Esophagus squamous epithelium (tissue), 5 donors: ENCODE results near the gene AQP6. TPM values are rescaled to one million over a fixed set of nuclear protein-coding genes. Genes with fewer than 3 reads are reported as not detected.

Source experiments
- DNase-seq: peaks from one replicate; lab custom pipeline; 2025; lab: John Stamatoyannopoulos, UW
- H3K27ac ChIP-seq, 4 donors: fragments of 200-600 bp; sonication (generic); one replicate each; pipeline ENCODE4 v1.5.1; 2016 to 2019; ENCODE audit warnings: mild to moderate bottlenecking in 1 of 4
- H3K27me3 ChIP-seq, 4 donors: fragments of 200-600 bp; sonication (generic); 1 replicate in 3 of 4; 2 replicates in 1 of 4; pipeline versions ENCODE4 v1.5.1 to v1.6.0; 2017 to 2021; ENCODE audit warnings: antibody characterized with exemption in 1 of 4
- H3K36me3 ChIP-seq, 3 donors: fragments of 200-600 bp; sonication (generic); one replicate each; pipeline ENCODE4 v1.5.1; 2016 to 2019
- H3K4me1 ChIP-seq, 3 donors: fragments of 200-600 bp; sonication (generic); one replicate each; pipeline ENCODE4 v1.5.1; 2017 to 2019
- H3K4me3 ChIP-seq, 4 donors: fragments of 200-600 bp; sonication (generic); 1 replicate in 3 of 4; 2 replicates in 1 of 4; pipeline ENCODE4 v1.5.1; 2016 to 2019; ENCODE audit warnings: mild to moderate bottlenecking in 2 of 4, moderate library complexity in 1 of 4
- H3K9me3 ChIP-seq, 3 donors: fragments of 200-600 bp; sonication (generic); one replicate each; pipeline ENCODE4 v1.5.1; 2016 to 2019
- CTCF ChIP-seq, 6 experiments: fragments of 450-650 bp in 4 of 6; fragments of 200-600 bp in 2 of 6; sonication (generic) in 2 of 6; IDR thresholded peaks; one replicate each; pipeline ENCODE4 v1.5.1; 2016 to 2019; ENCODE audit warnings: antibody characterized with exemption in 6 of 6, mild to moderate bottlenecking in 4 of 6, moderate library complexity in 4 of 6
- POLR2A ChIP-seq, 4 donors: fragments of 450-650 bp; IDR thresholded peaks; one replicate each; pipeline ENCODE4 v1.6.1; 2017; ENCODE audit warnings: antibody characterized with exemption in 4 of 4, mild to moderate bottlenecking in 4 of 4, moderate library complexity in 3 of 4
- WGBS, 2 donors: methylation state at CpG; one replicate each; pipeline ENCODE4 v1.1.5; 2018; 5-methylcytosine and 5-hydroxymethylcytosine counted together
- intact Hi-C: fragments of 100-400 bp; cut with DNase I; formaldehyde crosslinking; loops from one replicate; pipeline ENCODE4 v1.15.0; 2022
- total RNA-seq, 4 donors: library from RNA; depleted of rRNA; stranded (reverse); fragments of >200 nt; gene quantifications; one replicate each; pipeline ENCODE4 v1.1.0, GENCODE V29; 2016
- donor health status: DM: yes; HTN: yes; CAD: no.

Gene AQP6
- total RNA-seq, 4 donors from 2014 or later: not detected

GRCh38 chr12:49925433-49926204, 47.1 kb upstream of the AQP6 start:
- H3K9me3 ChIP-seq: no peaks in the 10 kb centered on the region
- 91 to 93% methylated on average over 9 to 10 of the region's 11 CpGs for WGBS, 2 donors
- no peaks in the 10 kb centered on the region for H3K36me3 ChIP-seq
- no peak for DNase-seq
- H3K27me3 ChIP-seq: no peaks in the 10 kb centered on the region
- no peak overlapping the region for H3K4me3 ChIP-seq
- intact Hi-C loops: no loop called here
- TF ChIP-seq POLR2A (IDR thresholded peaks at IDR 0.05) (no peak), CTCF (IDR thresholded peaks at IDR 0.05) (no peak)
- H3K4me1 ChIP-seq: peaks cover under 1 to 61% (median 8%) of the 10 kb centered on the region in 3 donors
- H3K27ac ChIP-seq: no peak overlapping the region

DNA sequence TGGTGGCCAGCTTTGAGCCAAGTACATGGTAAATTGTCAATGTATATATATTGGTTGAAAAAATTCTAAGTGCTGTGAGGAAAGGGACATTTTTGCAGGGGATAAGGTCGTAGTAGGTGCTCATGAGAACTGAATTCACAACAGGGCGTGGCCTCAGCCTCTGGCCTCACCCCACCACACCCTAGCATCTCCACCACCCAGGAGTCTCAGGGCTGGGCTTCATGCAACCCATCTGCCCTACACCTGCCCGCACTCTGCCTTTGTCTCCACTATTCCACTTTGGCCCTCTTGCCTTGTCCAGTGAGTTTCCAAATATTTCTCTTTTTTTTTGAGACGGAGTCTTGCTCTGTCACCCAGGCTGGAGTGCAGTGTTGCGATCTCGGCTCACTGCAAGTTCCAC, 44.3 kb upstream of the AQP6 start:
- WGBS, 2 donors: 86 to 88% methylated on average over 6 of the region's 6 CpGs
- intact Hi-C loops: no loop called here
- no peak for DNase-seq

GRCh38 chr12:49929581-49929980, 43.2 kb upstream of the AQP6 start:
- no peak for DNase-seq
- WGBS, 2 donors: 64 to 75% methylated on average over 1 to 5 of the region's 7 CpGs
- intact Hi-C loops: no loop called here
- Histone ChIP-seq H3K4me1 (peaks cover 3 to 67% (median 13%) of the 10 kb centered on the region in 3 donors), H3K27ac (peak overlapping the region in 1 of 4 donors; percentile 3), H3K36me3 (no peaks in the 10 kb centered on the region), H3K4me3 (no peak overlapping the region), H3K9me3 (no peaks in the 10 kb centered on the region), H3K27me3 (no peaks in the 10 kb centered on the region)
- TF ChIP-seq CTCF (IDR thresholded peaks at IDR 0.05): no peak
- no peak for TF ChIP-seq POLR2A (IDR thresholded peaks at IDR 0.05)

More for the DNA sequence above, 44.3 kb upstream of the AQP6 start:
- H3K9me3 ChIP-seq: no peaks in the 10 kb centered on the region
- H3K27me3 ChIP-seq: no peaks in the 10 kb centered on the region
- TF ChIP-seq POLR2A (IDR thresholded peaks at IDR 0.05) (no peak), CTCF (IDR thresholded peaks at IDR 0.05) (no peak)
- H3K4me1 ChIP-seq: peaks cover 3 to 62% (median 13%) of the 10 kb centered on the region in 3 donors
- H3K36me3 ChIP-seq: no peaks in the 10 kb centered on the region
- H3K27ac ChIP-seq: no peak overlapping the region
- no peak overlapping the region for H3K4me3 ChIP-seq

DNA sequence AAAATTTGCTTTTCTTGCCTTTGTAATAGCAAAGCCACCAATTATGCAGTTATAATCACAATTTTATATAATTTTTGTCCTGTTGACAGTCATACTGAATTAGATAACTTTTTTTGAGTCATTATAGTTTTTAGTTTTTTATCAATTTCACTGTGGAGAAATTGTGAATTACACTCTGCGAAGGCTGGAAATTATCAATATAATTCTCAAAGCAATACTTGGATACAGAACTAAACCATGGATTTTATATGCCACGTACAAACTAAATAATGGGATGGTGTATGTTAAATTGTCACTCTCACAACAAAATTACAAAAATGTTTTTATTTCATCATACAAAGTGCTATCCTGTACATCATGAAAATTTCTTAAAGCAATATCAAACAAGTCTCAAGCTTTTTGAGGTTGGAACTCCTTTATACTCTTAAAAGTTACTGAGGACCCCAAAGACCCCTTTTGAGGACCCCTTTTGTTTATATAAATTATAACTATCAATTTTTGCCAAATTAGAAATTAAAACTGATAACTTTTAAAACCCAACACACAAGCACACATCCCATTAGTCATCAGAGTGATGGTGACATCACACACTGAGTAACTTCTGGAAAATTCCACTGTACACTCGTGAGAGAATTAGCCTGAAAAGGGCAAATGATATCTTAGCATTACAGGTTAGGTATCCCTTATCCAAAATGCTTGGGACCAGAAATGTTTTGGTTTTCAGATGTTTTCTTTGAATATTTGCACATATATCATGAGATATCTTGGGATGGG, 42.0 kb upstream of the AQP6 start:
- no peak for DNase-seq
- intact Hi-C loops: no loop called here
- Histone ChIP-seq H3K4me1 (peaks cover 3 to 63% (median 13%) of the 10 kb centered on the region in 3 donors), H3K4me3 (no peak overlapping the region), H3K36me3 (no peaks in the 10 kb centered on the region), H3K27me3 (no peaks in the 10 kb centered on the region), H3K27ac (peak overlapping the region in 2 of 4 donors; percentile 73 to 81), H3K9me3 (no peaks in the 10 kb centered on the region)
- WGBS, 2 donors: 52 to 64% methylated on average over 3 of the region's 3 CpGs
- TF ChIP-seq CTCF (IDR thresholded peaks at IDR 0.05) (peak in 3 of 6 experiments; percentile 6 to 37 (median 34)), POLR2A (IDR thresholded peaks at IDR 0.05) (no peak)

- Histone ChIP-seq H3K4me3 (no peak overlapping the region), H3K36me3 (no peaks in the 10 kb centered on the region), H3K27me3 (no peaks in the 10 kb centered on the region), H3K27ac (peak overlapping the region in 3 of 4 donors; percentile 53 to 81 (median 73)), H3K9me3 (no peaks in the 10 kb centered on the region), H3K4me1 (peaks cover 3 to 73% (median 13%) of the 10 kb centered on the region in 3 donors)
- no peak for DNase-seq
- intact Hi-C loops: no loop called here
- 72 to 80% methylated on average over 5 to 7 of the region's 7 CpGs for WGBS, 2 donors
- no peak for TF ChIP-seq POLR2A (IDR thresholded peaks at IDR 0.05)
- no peak for TF ChIP-seq CTCF (IDR thresholded peaks at IDR 0.05)
These were observed 40.7 kb upstream of the AQP6 start for GRCh38 chr12:49932023-49932422.
